H1 (cell line): ENCODE measurements around the gene TDP2. TPM values are rescaled to one million over a fixed set of nuclear protein-coding genes. Genes with fewer than 3 reads are reported as not detected.

Experiments used
- CTCF ChIA-PET: fragments of 300-600 bp; sonication (Branson Sonifier 250); formaldehyde crosslinking; loops from one replicate; lab custom pipeline; 2021; ENCODE audit not compliant: partially characterized antibody; lab: Charles Lee
- POLR2A ChIA-PET: fragments of 300-600 bp; sonication (Branson Sonifier 250); formaldehyde crosslinking; loops from one replicate; lab custom pipeline; 2021; ENCODE audit warnings: inconsistent platforms; ENCODE audit not compliant: partially characterized antibody; lab: Charles Lee
- DNase-seq, 2 experiments: peaks; one replicate each; pipeline versions ENCODE4 v3.0.0 to v3.0.0-alpha.2; 2010 to 2022; ENCODE audit warnings: low spot score in 2 of 2, low read depth in 1 of 2, mixed read lengths in 1 of 2
- FAIRE-seq: peaks from 2 replicates; lab custom pipeline; 2011; peaks lifted over from hg19 to GRCh38; lab: Jason Lieb, UNC
- H2AFZ ChIP-seq: 2 replicates; pipeline ENCODE4 v1.8.1; 2012; ENCODE audit warnings: low read length, inconsistent platforms
- H2AK5ac ChIP-seq: 2 replicates; pipeline ENCODE4 v1.6.1; 2013; ENCODE audit warnings: low read depth, low read length
- H2BK120ac ChIP-seq: replicated peaks from 2 replicates; pipeline ENCODE3; 2013; ENCODE audit warnings: low read depth, low read length, inconsistent platforms
- H2BK12ac ChIP-seq: 2 replicates; pipeline ENCODE4 v1.6.1; 2013; ENCODE audit warnings: low read depth, low read length
- H2BK15ac ChIP-seq: 2 replicates; pipeline ENCODE4 v1.6.1; 2013; ENCODE audit warnings: low read length
- H2BK20ac ChIP-seq: 2 replicates; pipeline ENCODE4 v1.6.1; 2013; ENCODE audit warnings: low read length
- H2BK5ac ChIP-seq: 2 replicates; pipeline ENCODE4 v1.6.1; 2013; ENCODE audit warnings: low read depth, low read length
- H3K14ac ChIP-seq: 2 replicates; pipeline ENCODE4 v1.6.1; 2013; ENCODE audit warnings: inconsistent platforms; ENCODE audit not compliant: insufficient read length
- H3K18ac ChIP-seq: 2 replicates; pipeline ENCODE4 v1.6.1; 2013; ENCODE audit warnings: low read length; ENCODE audit errors: extremely low read depth
- H3K23ac ChIP-seq: 2 replicates; pipeline ENCODE4 v1.6.1; 2013; ENCODE audit warnings: inconsistent platforms; ENCODE audit not compliant: insufficient read length
- H3K23me2 ChIP-seq: 2 replicates; pipeline ENCODE4 v1.6.1; 2013; ENCODE audit warnings: low read depth, low read length
- H3K27ac ChIP-seq: 2 replicates; pipeline ENCODE4 v1.6.1; 2011; ENCODE audit warnings: low read depth, low read length, inconsistent platforms
- H3K27me3 ChIP-seq, 4 experiments: replicated peaks in 1 of 4; 1 replicate in 1 of 4; 2 replicates in 3 of 4; pipeline versions ENCODE4 v1.6.1 to v1.8.1; 2011 to 2013; ENCODE audit warnings: low read length in 3 of 4, mild to moderate bottlenecking in 3 of 4, inconsistent platforms in 2 of 4, mixed read lengths in 2 of 4, moderate library complexity in 1 of 4; ENCODE audit not compliant: control insufficient read depth in 3 of 4, insufficient read depth in 3 of 4; ENCODE audit errors: extremely low read depth in 1 of 4
- H3K36me3 ChIP-seq, 4 experiments: 2 replicates each; pipeline versions ENCODE4 v1.6.1 to v1.8.1; 2011 to 2013; ENCODE audit warnings: mild to moderate bottlenecking in 4 of 4, low read length in 3 of 4, moderate library complexity in 2 of 4, control low read depth in 1 of 4, inconsistent platforms in 1 of 4; ENCODE audit not compliant: insufficient read depth in 4 of 4, control insufficient read depth in 2 of 4
- H3K4ac ChIP-seq: replicated peaks from 2 replicates; pipeline ENCODE3; 2013; ENCODE audit warnings: low read length, low read depth, mixed read lengths, inconsistent platforms; ENCODE audit not compliant: insufficient read length
- H3K4me1 ChIP-seq, 4 experiments: replicated peaks in 1 of 4; 1 replicate in 1 of 4; 2 replicates in 3 of 4; pipeline versions ENCODE4 v1.6.1 to v1.8.1; 2011 to 2013; ENCODE audit warnings: low read length in 3 of 4, inconsistent platforms in 2 of 4, mixed read lengths in 1 of 4; ENCODE audit not compliant: insufficient read depth in 4 of 4, control insufficient read depth in 3 of 4
- H3K4me2 ChIP-seq, 2 experiments: 2 replicates each; pipeline versions ENCODE4 v1.6.1 to v1.8.1; 2011 to 2013; ENCODE audit warnings: low read depth in 2 of 2, low read length in 2 of 2, control low read depth in 1 of 2, inconsistent platforms in 1 of 2, mild to moderate bottlenecking in 1 of 2; ENCODE audit not compliant: insufficient read depth in 1 of 2
- H3K4me3 ChIP-seq, 4 experiments: fragments of 200-600, 300-600 bp in 1 of 4; sonication (generic), shearing (Covaris generic), sonication (Bioruptor Twin) in 1 of 4; 2 replicates each; pipeline versions ENCODE4 v1.5.1 to v1.8.1; 2011 to 2016; ENCODE audit warnings: low read length in 4 of 4, low read depth in 3 of 4, control low read depth in 2 of 4, inconsistent platforms in 2 of 4, mild to moderate bottlenecking in 2 of 4, mixed read lengths in 1 of 4, moderate library complexity in 1 of 4; ENCODE audit not compliant: insufficient read depth in 2 of 4; ENCODE audit errors: extremely low read depth in 1 of 4
- H3K56ac ChIP-seq: replicated peaks from 2 replicates; pipeline ENCODE3; 2013; ENCODE audit warnings: low read depth, mild to moderate bottlenecking, mixed read lengths, low read length, inconsistent platforms; ENCODE audit not compliant: insufficient read length
- H3K79me1 ChIP-seq: 2 replicates; pipeline ENCODE4 v1.6.1; 2013; ENCODE audit warnings: low read depth, low read length, control low read depth
- H3K79me2 ChIP-seq, 2 experiments: 2 replicates each; pipeline versions ENCODE4 v1.6.1 to v1.8.1; 2012 to 2013; ENCODE audit warnings: low read length in 2 of 2, mild to moderate bottlenecking in 2 of 2, inconsistent platforms in 1 of 2; ENCODE audit not compliant: insufficient read depth in 2 of 2, control insufficient read depth in 1 of 2
- H3K9ac ChIP-seq, 4 experiments: replicated peaks in 1 of 4; 1 replicate in 1 of 4; 2 replicates in 3 of 4; pipeline versions ENCODE4 v1.6.1 to v1.8.1; 2011 to 2013; ENCODE audit warnings: low read depth in 3 of 4, low read length in 3 of 4, control low read depth in 2 of 4, mild to moderate bottlenecking in 2 of 4, moderate library complexity in 2 of 4, inconsistent platforms in 1 of 4; ENCODE audit errors: extremely low read depth in 1 of 4
- H3K9me3 ChIP-seq, 2 experiments: 2 replicates each; pipeline versions ENCODE4 v1.6.1 to v1.8.1; 2012 to 2013; ENCODE audit warnings: mild to moderate bottlenecking in 2 of 2, moderate library complexity in 2 of 2, control low read depth in 1 of 2, inconsistent platforms in 1 of 2, low read depth in 1 of 2, low read length in 1 of 2, mixed read lengths in 1 of 2; ENCODE audit not compliant: insufficient read depth in 2 of 2
- H4K20me1 ChIP-seq, 2 experiments: replicated peaks in 1 of 2; 2 replicates each; pipeline versions ENCODE3 to v1.8.1; 2011 to 2013; ENCODE audit warnings: inconsistent platforms in 2 of 2, low read length in 2 of 2, mild to moderate bottlenecking in 1 of 2; ENCODE audit not compliant: insufficient read depth in 2 of 2, control insufficient read depth in 1 of 2
- H4K5ac ChIP-seq: 2 replicates; pipeline ENCODE4 v1.6.1; 2013; ENCODE audit warnings: low read length, low read depth, mixed read lengths, inconsistent platforms; ENCODE audit not compliant: insufficient read length
- H4K8ac ChIP-seq: 2 replicates; pipeline ENCODE4 v1.8.0; 2013; ENCODE audit warnings: mild to moderate bottlenecking, moderate library complexity, low read length, inconsistent platforms; ENCODE audit not compliant: insufficient read depth; ENCODE audit errors: extremely low read depth
- H4K91ac ChIP-seq: replicated peaks from 2 replicates; pipeline ENCODE3; 2013; ENCODE audit warnings: low read length, mixed read lengths, inconsistent platforms; ENCODE audit not compliant: insufficient read length
- BACH1 ChIP-seq: IDR thresholded peaks from 2 replicates; pipeline ENCODE4 v1.6.1; 2012; ENCODE audit warnings: low read length, improper control_type of control experiment
- CTBP2 ChIP-seq: IDR thresholded peaks from 2 replicates; pipeline ENCODE4 v1.7.0; 2011; ENCODE audit warnings: borderline replicate concordance, mild to moderate bottlenecking, moderate library complexity, mixed read lengths, low read length; ENCODE audit not compliant: insufficient read depth, insufficient read length
- RFX5 ChIP-seq: IDR thresholded peaks from 2 replicates; pipeline ENCODE4 v1.6.1; 2011; ENCODE audit warnings: low read depth, low read length, improper control_type of control experiment, borderline replicate concordance
- SUZ12 ChIP-seq: fragments of 200-600 bp; sonication (generic); IDR thresholded peaks from 2 replicates; pipeline ENCODE4 v1.6.1; 2012; ENCODE audit warnings: mild to moderate bottlenecking, inconsistent platforms, low read length, moderate library complexity, mixed read lengths
- WGBS, 2 experiments: shearing (Covaris generic) in 1 of 2; methylation state at CpG; one replicate each; pipeline versions ENCODE4 v1.1.6 to v1.1.7; 2013 to 2015; ENCODE audit warnings: low lambda C conversion rate in 2 of 2, mixed read lengths in 2 of 2, inconsistent platforms in 1 of 2, low coverage in 1 of 2, missing lambda C conversion rate in 1 of 2; ENCODE audit not compliant: insufficient replicate concordance in 2 of 2, insufficient coverage in 1 of 2, insufficient read length in 1 of 2; ENCODE audit errors: extremely low coverage in 1 of 2, missing lambda C conversion rate in 1 of 2; 5-methylcytosine and 5-hydroxymethylcytosine counted together
- polyA plus RNA-seq, 7 experiments: library from polyadenylated mRNA; depleted of rRNA in 3 of 7; stranded (reverse) in 5 of 7; unstranded in 2 of 7; fragments of >200 nt in 5 of 7; fragments of 200-250 nt in 2 of 7; gene quantifications; 1 replicate in 5 of 7; 2 replicates in 1 of 7; 4 replicates in 1 of 7; pipeline versions ENCODE4 v1.2.1 to v1.2.3, GENCODE V29; 2011 to 2013; ENCODE audit warnings: missing spikeins in 2 of 7, mixed read lengths in 2 of 7
- total RNA-seq: library from RNA; stranded (reverse); fragmentation: NEBNext Ultra II Directional; extraction: Animal tissue kit (Norgen Biotek cat#: 25700); gene quantifications from 2 replicates; pipeline ENCODE4 v1.2.1, GENCODE V29; 2021
- TF ChIP-seq, protein P1 (sequence below), 3 experiments: IDR thresholded peaks; 1 replicate in 2 of 3; 2 replicates in 1 of 3; pipeline versions ENCODE4 v1.5.1 to v1.6.1; 2011; ENCODE audit warnings: low read length in 3 of 3, mild to moderate bottlenecking in 3 of 3, inconsistent platforms in 2 of 3, low read depth in 1 of 3, moderate library complexity in 1 of 3; ENCODE audit not compliant: insufficient read depth in 1 of 3; ENCODE audit errors: control extremely low read depth in 1 of 3

Gene TDP2
- total and polyA plus RNA-seq, 2 of the 8 experiments (the other 6 are each of a cell fraction or from before 2014, with no cell fraction given): 18.8 to 51.6 TPM

DNA sequence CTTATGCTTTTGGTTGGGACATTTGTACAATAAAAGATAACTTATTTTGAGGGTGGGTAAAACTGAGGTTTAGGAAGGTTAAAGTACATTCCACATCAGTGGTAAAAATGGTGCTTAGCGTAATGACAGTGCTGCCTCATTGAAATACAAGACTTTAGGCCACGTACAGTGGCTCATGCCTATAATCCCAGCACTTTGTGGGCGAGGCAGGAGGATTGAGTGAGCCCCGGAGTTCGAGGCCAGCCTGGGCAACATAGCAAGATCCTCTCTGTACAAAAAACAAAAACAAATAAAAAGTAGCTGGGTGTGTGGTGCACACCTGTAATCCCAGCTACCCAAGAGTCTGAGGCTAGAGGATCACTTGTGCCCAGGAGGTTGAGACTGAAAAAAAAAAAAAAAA lies 18.4 kb downstream of the TDP2 start:
- no peak overlapping the region for H2BK12ac ChIP-seq
- FAIRE-seq: no peak
- peaks cover 8 to 29% (median 19%) of the 10 kb centered on the region in 4 experiments; a peak in 7 of 8 replicates for H3K36me3 ChIP-seq
- H3K4me2 ChIP-seq: no peak overlapping the region
- H2AFZ ChIP-seq: no peak overlapping the region
- no peaks in the 10 kb centered on the region for H3K9me3 ChIP-seq
- CTCF ChIA-PET: interaction anchor here (1.0 to 1.8 kb wide), 4 partner anchors 14 to 47 kb away, joined by 3 to 6 read pairs (median 4); no protein-coding TSS in a partner anchor
- POLR2A ChIA-PET: interaction anchor here (1.1 to 2.1 kb wide), 2 partner anchors 11 to 70 kb away, joined by 3 to 9 read pairs; partner anchors contain the start of gene C6orf62
- H3K27me3 ChIP-seq: no peaks in the 10 kb centered on the region; a peak in 1 of 7 replicates
- H4K20me1 ChIP-seq: no peaks in the 10 kb centered on the region
- H3K9ac ChIP-seq: no peak overlapping the region
- H4K5ac ChIP-seq: no peak overlapping the region
- no peak overlapping the region for H2BK5ac ChIP-seq
- H3K56ac ChIP-seq: no peak overlapping the region
- H3K4me3 ChIP-seq: no peak overlapping the region
- no peak overlapping the region for H3K27ac ChIP-seq
- H3K23ac ChIP-seq: no peak overlapping the region
- H3K14ac ChIP-seq: no peak overlapping the region
- H4K8ac ChIP-seq: no peak overlapping the region
- H2BK15ac ChIP-seq: no peak overlapping the region
- no peak overlapping the region for H2BK120ac ChIP-seq
- no peak overlapping the region for H3K4ac ChIP-seq
- H2AK5ac ChIP-seq: no peak overlapping the region
- H3K79me1 ChIP-seq: no peaks in the 10 kb centered on the region
- WGBS, 2 experiments: 87% methylated on average over 5 of the region's 5 CpGs; no CpG with 5 or more reads in 1 of the 2 experiments
- no peak overlapping the region for H3K18ac ChIP-seq
- no peak for DNase-seq
- no peaks in the 10 kb centered on the region for H3K4me1 ChIP-seq
- H4K91ac ChIP-seq: no peak overlapping the region
- no peak overlapping the region for H2BK20ac ChIP-seq
- peaks cover 5% of the 10 kb centered on the region for H3K23me2 ChIP-seq
- H3K79me2 ChIP-seq: no peaks in the 10 kb centered on the region
- TF ChIP-seq BACH1: no peak
- TF ChIP-seq, protein P1, sequence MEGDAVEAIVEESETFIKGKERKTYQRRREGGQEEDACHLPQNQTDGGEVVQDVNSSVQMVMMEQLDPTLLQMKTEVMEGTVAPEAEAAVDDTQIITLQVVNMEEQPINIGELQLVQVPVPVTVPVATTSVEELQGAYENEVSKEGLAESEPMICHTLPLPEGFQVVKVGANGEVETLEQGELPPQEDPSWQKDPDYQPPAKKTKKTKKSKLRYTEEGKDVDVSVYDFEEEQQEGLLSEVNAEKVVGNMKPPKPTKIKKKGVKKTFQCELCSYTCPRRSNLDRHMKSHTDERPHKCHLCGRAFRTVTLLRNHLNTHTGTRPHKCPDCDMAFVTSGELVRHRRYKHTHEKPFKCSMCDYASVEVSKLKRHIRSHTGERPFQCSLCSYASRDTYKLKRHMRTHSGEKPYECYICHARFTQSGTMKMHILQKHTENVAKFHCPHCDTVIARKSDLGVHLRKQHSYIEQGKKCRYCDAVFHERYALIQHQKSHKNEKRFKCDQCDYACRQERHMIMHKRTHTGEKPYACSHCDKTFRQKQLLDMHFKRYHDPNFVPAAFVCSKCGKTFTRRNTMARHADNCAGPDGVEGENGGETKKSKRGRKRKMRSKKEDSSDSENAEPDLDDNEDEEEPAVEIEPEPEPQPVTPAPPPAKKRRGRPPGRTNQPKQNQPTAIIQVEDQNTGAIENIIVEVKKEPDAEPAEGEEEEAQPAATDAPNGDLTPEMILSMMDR (IDR thresholded peaks at IDR 0.05; ENCODE audit: control extremely low read depth in 1 of 3, insufficient read depth in 1 of 3, low read depth in 1 of 3, low read length in 3 of 3): no peak
- TF ChIP-seq CTBP2: no peak
- no peak for TF ChIP-seq SUZ12
- no peak for TF ChIP-seq RFX5
